Keratinocyte (primary cell): ENCODE results near the gene HAAO. TPM values are rescaled to one million over a fixed set of nuclear protein-coding genes. Genes with fewer than 3 reads are reported as not detected.

Experiments used
- DNase-seq: peaks from one replicate; pipeline ENCODE4 v3.0.0-alpha.2; 2011; ENCODE audit warnings: low read depth, missing footprints, low spot score
- FAIRE-seq: peaks from 2 replicates; lab custom pipeline; 2011; peaks lifted over from hg19 to GRCh38; lab: Jason Lieb, UNC
- H2AFZ ChIP-seq: 2 replicates; pipeline ENCODE4 v1.6.0; 2012; ENCODE audit warnings: low read length, control low read depth, inconsistent platforms; ENCODE audit not compliant: control insufficient read depth
- H3K27ac ChIP-seq: 2 replicates; pipeline ENCODE4 v1.5.1; 2011; ENCODE audit warnings: low read length; ENCODE audit not compliant: control insufficient read depth, insufficient read depth
- H3K27me3 ChIP-seq: 3 replicates; pipeline ENCODE4 v1.6.0; 2011; ENCODE audit warnings: low read length; ENCODE audit not compliant: control insufficient read depth, insufficient read depth; ENCODE audit errors: extremely low read depth
- H3K36me3 ChIP-seq, 2 experiments: 2 replicates in 1 of 2; 3 replicates in 1 of 2; pipeline ENCODE4 v1.5.1; 2011; ENCODE audit warnings: low read length in 2 of 2, mild to moderate bottlenecking in 1 of 2; ENCODE audit not compliant: control insufficient read depth in 2 of 2, insufficient read depth in 2 of 2; ENCODE audit errors: extremely low read depth in 1 of 2
- H3K4me1 ChIP-seq: 3 replicates; pipeline ENCODE4 v1.5.1; 2011; ENCODE audit warnings: low read length; ENCODE audit not compliant: control insufficient read depth, insufficient read depth; ENCODE audit errors: extremely low read depth
- H3K4me2 ChIP-seq: 3 replicates; pipeline ENCODE4 v1.6.0; 2011; ENCODE audit warnings: low read depth, low read length; ENCODE audit not compliant: control insufficient read depth, insufficient read depth; ENCODE audit errors: extremely low read depth
- H3K4me3 ChIP-seq, 3 experiments: fragments of 200-600 bp in 1 of 3; sonication (generic) in 1 of 3; 2 replicates in 2 of 3; 3 replicates in 1 of 3; pipeline ENCODE4 v1.5.1; 2011 to 2016; ENCODE audit warnings: low read length in 3 of 3, mild to moderate bottlenecking in 3 of 3, control low read depth in 2 of 3, inconsistent platforms in 1 of 3, low read depth in 1 of 3, mixed read lengths in 1 of 3, mixed run types in 1 of 3, moderate library complexity in 1 of 3; ENCODE audit not compliant: control insufficient read depth in 2 of 3, insufficient read depth in 2 of 3; ENCODE audit errors: extremely low read depth in 1 of 3
- H3K79me2 ChIP-seq: 2 replicates; pipeline ENCODE4 v1.6.0; 2012; ENCODE audit warnings: low read length; ENCODE audit not compliant: control insufficient read depth, insufficient read depth
- H3K9ac ChIP-seq: 3 replicates; pipeline ENCODE4 v1.6.0; 2011; ENCODE audit warnings: low read length; ENCODE audit not compliant: control insufficient read depth, insufficient read depth; ENCODE audit errors: extremely low read depth
- H3K9me1 ChIP-seq: 3 replicates; pipeline ENCODE4 v1.6.0; 2011; ENCODE audit warnings: low read length; ENCODE audit not compliant: control insufficient read depth, insufficient read depth; ENCODE audit errors: extremely low read depth
- H3K9me3 ChIP-seq: 2 replicates; pipeline ENCODE4 v1.5.1; 2012; ENCODE audit warnings: low read depth, low read length; ENCODE audit not compliant: control insufficient read depth
- H4K20me1 ChIP-seq: 3 replicates; pipeline ENCODE4 v1.6.0; 2011; ENCODE audit warnings: low read length; ENCODE audit not compliant: control insufficient read depth, insufficient read depth; ENCODE audit errors: extremely low read depth
- EZH2 ChIP-seq: IDR thresholded peaks from one replicate; pipeline ENCODE4 v1.6.1; 2012; ENCODE audit warnings: inconsistent platforms, mild to moderate bottlenecking, low read length, moderate library complexity
- dilution Hi-C: fragments of 300-500 bp; cut with MboI; formaldehyde crosslinking; loops from one replicate; pipeline ENCODE4 v1.7.0; 2020; ENCODE audit warnings: low sequenced_read_pairs; ENCODE audit not compliant: extremely low pct_ligation_motif_present
- polyA plus RNA-seq, 5 experiments: library from polyadenylated mRNA; depleted of rRNA in 3 of 5; stranded (reverse) in 3 of 5; stranded (forward) in 1 of 5; unstranded in 1 of 5; fragments of >200 nt; gene quantifications; 1 replicate in 1 of 5; 2 replicates in 3 of 5; 3 replicates in 1 of 5; pipeline versions ENCODE4 v1.2.1 to v1.2.3, GENCODE V29; 2011 to 2012; ENCODE audit warnings: missing spikeins in 2 of 5, low read depth in 1 of 5, low replicate concordance in 1 of 5
- TF ChIP-seq, protein P1 (sequence below), 3 experiments: IDR thresholded peaks in 1 of 3; conservative IDR thresholded peaks in 1 of 3; optimal IDR thresholded peaks in 1 of 3; 2 replicates in 2 of 3; 3 replicates in 1 of 3; pipeline versions ENCODE3 to v1.5.1; 2011; ENCODE audit warnings: low read length in 3 of 3, mild to moderate bottlenecking in 3 of 3, moderate library complexity in 2 of 3, control low read depth in 1 of 3, inconsistent platforms in 1 of 3; ENCODE audit not compliant: insufficient read depth in 2 of 3; ENCODE audit errors: extremely low read depth in 1 of 3

The HAAO gene
- polyA plus RNA-seq, 1 donor (not counting 4 experiments of a cell fraction or from before 2014, with no cell fraction given), result 0.08 TPM

DNA sequence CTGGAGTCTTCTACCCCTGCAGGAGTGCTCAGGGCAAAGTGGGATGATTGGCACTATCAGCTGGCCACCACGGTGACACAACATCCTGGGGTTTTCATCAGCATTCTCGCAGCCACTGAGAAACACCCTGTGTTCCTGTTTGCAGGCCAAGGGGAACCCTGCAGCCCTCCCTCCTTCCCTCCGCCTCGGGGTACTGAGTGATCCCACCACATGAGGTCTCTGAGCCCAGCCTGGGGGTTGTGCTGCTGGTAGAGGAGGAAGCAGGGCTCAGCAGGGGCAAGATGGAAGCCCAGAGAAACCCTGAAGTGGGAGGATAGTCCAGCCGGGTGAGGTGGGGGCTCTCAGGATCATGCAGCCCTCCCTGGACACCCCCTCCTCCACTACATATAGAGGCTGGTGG lies 28.3 kb downstream of the HAAO start, which contains the start of gene OXER1:
TSS of gene OXER1 (minus strand) at position 40 of the 400 bp plus-strand sequence. CDS start 73 bp downstream, outside the sequence.
- dilution Hi-C loops, result no loop called here
- Histone ChIP-seq H3K4me1 (no peaks in the 10 kb centered on the region), H3K36me3 (no peaks in the 10 kb centered on the region), H4K20me1 (peaks cover 2% of the 10 kb centered on the region), H3K9me3 (no peaks in the 10 kb centered on the region), H3K4me2 (no peak within 1 kb of the TSS), H3K9ac (no peak within 1 kb of the TSS), H3K27ac (no peak within 1 kb of the TSS), H3K4me3 (no peak within 1 kb of the TSS), H3K9me1 (no peaks in the 10 kb centered on the region), H2AFZ (no peak within 1 kb of the TSS), H3K27me3 (no peaks in the 10 kb centered on the region), H3K79me2 (no peaks in the 10 kb centered on the region)
- FAIRE-seq, result no peak
- TF ChIP-seq EZH2, result no peak
- TF ChIP-seq, protein P1, sequence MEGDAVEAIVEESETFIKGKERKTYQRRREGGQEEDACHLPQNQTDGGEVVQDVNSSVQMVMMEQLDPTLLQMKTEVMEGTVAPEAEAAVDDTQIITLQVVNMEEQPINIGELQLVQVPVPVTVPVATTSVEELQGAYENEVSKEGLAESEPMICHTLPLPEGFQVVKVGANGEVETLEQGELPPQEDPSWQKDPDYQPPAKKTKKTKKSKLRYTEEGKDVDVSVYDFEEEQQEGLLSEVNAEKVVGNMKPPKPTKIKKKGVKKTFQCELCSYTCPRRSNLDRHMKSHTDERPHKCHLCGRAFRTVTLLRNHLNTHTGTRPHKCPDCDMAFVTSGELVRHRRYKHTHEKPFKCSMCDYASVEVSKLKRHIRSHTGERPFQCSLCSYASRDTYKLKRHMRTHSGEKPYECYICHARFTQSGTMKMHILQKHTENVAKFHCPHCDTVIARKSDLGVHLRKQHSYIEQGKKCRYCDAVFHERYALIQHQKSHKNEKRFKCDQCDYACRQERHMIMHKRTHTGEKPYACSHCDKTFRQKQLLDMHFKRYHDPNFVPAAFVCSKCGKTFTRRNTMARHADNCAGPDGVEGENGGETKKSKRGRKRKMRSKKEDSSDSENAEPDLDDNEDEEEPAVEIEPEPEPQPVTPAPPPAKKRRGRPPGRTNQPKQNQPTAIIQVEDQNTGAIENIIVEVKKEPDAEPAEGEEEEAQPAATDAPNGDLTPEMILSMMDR (optimal IDR thresholded peaks at IDR 0.05 in 1 of 3, IDR thresholded peaks at IDR 0.05 in 1 of 3, conservative IDR thresholded peaks at IDR 0.05 in 1 of 3; ENCODE audit: extremely low read depth in 1 of 3, insufficient read depth in 2 of 3, low read length in 3 of 3), result no peak
- no peak for DNase-seq

DNA sequence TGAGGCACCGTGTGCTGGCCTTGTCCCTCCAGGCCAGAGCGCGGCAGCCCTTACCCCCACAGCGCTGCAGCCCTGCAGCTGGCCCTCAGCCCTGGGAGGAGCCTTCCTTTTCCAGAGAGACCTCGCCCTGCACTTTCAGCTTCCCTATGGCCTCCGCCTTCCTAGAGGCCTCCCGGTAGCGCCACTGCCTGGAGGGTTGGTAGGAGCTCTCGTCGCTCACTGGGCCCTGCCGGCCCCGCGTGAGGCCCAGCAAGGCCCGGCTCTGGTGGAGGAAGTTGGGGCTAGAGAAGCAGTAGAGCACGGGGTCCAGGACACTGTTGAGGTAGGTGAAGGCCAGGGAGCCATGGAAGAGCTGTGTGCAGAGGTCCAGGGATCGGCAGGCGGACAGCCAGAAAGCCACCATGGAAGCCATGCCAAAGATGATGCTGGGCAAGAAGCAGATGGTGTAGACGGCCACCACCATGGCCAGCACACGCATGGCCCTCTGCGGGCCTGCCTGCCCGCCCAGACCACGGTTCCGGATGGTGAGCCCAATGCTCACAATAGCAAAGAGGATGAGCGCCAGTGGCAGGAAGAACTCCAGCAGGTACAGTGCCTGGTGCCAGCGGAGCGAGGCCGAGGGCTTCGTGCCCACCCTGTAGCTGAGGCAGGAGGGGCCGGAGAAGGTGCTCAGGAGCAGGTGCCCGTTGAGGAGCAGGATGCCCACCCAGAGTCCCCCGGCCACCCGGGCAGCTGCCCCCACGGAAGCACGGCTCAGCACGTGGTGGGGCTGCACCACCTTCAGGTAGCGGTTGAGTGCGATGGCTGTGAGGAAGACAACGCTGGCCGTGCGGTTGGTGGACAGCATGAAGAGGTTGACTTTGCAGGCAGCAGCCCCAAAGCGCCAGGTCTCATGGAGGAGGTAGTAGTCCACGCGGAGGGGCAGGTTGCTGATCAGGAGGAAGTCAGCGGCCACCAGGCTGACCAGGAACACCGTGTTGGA lies 29.3 kb downstream of the HAAO start:
- DNase-seq (no peak), FAIRE-seq (no peak)
- Histone ChIP-seq H3K9me1 (no peaks in the 10 kb centered on the region), H3K27ac (no peak overlapping the region), H3K27me3 (no peaks in the 10 kb centered on the region), H3K9ac (no peak overlapping the region), H3K9me3 (no peaks in the 10 kb centered on the region), H3K4me2 (no peak overlapping the region), H3K36me3 (no peaks in the 10 kb centered on the region), H4K20me1 (peaks cover 2% of the 10 kb centered on the region), H3K4me1 (no peaks in the 10 kb centered on the region), H2AFZ (no peak overlapping the region), H3K4me3 (no peak overlapping the region), H3K79me2 (no peaks in the 10 kb centered on the region)
- TF ChIP-seq EZH2, result no peak
- TF ChIP-seq, protein P1 (optimal IDR thresholded peaks at IDR 0.05 in 1 of 3, IDR thresholded peaks at IDR 0.05 in 1 of 3, conservative IDR thresholded peaks at IDR 0.05 in 1 of 3; ENCODE audit: extremely low read depth in 1 of 3, insufficient read depth in 2 of 3, low read length in 3 of 3), result no peak
- dilution Hi-C loops, result no loop called here
